IPS-20b (cell line): ENCODE data around the gene NMT1.

Experiments
- H3K27ac ChIP-seq: one replicate; pipeline ENCODE4 v1.5.1; 2013; ENCODE audit warnings: low read length
- H3K27me3 ChIP-seq: 2 replicates; pipeline ENCODE4 v1.6.1; 2013; ENCODE audit warnings: mild to moderate bottlenecking, low read length, inconsistent platforms; ENCODE audit not compliant: insufficient read depth
- H3K36me3 ChIP-seq: 2 replicates; pipeline ENCODE4 v1.6.1; 2013; ENCODE audit warnings: low read depth, mild to moderate bottlenecking, inconsistent platforms, low read length, moderate library complexity; ENCODE audit not compliant: insufficient read depth
- H3K4me1 ChIP-seq: 2 replicates; pipeline ENCODE4 v1.6.1; 2013; ENCODE audit warnings: mild to moderate bottlenecking, control low read depth, inconsistent platforms, low read length, moderate library complexity; ENCODE audit not compliant: insufficient read depth
- H3K4me3 ChIP-seq: 2 replicates; pipeline ENCODE4 v1.5.1; 2013; ENCODE audit warnings: mild to moderate bottlenecking, low read length, inconsistent platforms
- H3K9ac ChIP-seq: 2 replicates; pipeline ENCODE4 v1.6.1; 2013; ENCODE audit warnings: low read depth, mild to moderate bottlenecking, inconsistent platforms, low read length, moderate library complexity
- H3K9me3 ChIP-seq: 2 replicates; pipeline ENCODE4 v1.6.1; 2013; ENCODE audit warnings: mild to moderate bottlenecking, low read depth, low read length, inconsistent platforms; ENCODE audit not compliant: insufficient read depth

Gene NMT1

GRCh38 chr17:45102856-45103255, 41.7 kb downstream of the NMT1 start:
- H3K4me1 ChIP-seq = no peaks in the 10 kb centered on the region
- no peak overlapping the region for H3K27ac ChIP-seq
- H3K4me3 ChIP-seq = no peak overlapping the region
- H3K27me3 ChIP-seq = no peaks in the 10 kb centered on the region
- peaks cover 91% of the 10 kb centered on the region for H3K36me3 ChIP-seq
- H3K9me3 ChIP-seq = no peaks in the 10 kb centered on the region
- H3K9ac ChIP-seq = no peak overlapping the region

DNA sequence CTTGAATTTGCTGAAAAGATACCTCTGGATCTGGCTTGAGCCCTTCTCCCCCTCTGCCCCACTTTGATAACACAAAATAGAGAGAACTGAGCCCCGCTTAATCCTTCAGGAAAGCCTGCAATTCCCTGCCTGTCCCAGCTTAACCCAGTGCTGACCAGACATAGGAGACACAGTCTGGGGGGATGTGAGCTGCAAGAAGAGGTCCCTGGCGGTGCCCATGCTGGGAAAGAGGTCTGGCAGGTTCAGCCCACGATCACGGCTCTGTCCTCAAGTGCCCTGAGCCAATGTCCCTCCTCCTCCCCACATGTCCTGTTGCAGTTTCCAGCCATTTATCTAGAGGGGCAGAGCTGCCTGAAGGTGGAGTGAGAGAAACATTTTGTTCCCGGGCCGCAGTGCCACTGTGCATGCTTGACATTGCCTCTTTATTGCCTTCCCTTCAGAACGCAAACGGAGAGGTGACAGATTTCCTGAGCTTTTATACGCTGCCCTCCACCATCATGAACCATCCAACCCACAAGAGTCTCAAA, 42.2 kb downstream of the NMT1 start:
- H3K36me3 ChIP-seq = peaks cover 91% of the 10 kb centered on the region
- no peaks in the 10 kb centered on the region for H3K27me3 ChIP-seq
- H3K4me3 ChIP-seq = no peak overlapping the region
- H3K9ac ChIP-seq = no peak overlapping the region
- H3K9me3 ChIP-seq = no peaks in the 10 kb centered on the region
- no peaks in the 10 kb centered on the region for H3K4me1 ChIP-seq
- no peak overlapping the region for H3K27ac ChIP-seq

DNA sequence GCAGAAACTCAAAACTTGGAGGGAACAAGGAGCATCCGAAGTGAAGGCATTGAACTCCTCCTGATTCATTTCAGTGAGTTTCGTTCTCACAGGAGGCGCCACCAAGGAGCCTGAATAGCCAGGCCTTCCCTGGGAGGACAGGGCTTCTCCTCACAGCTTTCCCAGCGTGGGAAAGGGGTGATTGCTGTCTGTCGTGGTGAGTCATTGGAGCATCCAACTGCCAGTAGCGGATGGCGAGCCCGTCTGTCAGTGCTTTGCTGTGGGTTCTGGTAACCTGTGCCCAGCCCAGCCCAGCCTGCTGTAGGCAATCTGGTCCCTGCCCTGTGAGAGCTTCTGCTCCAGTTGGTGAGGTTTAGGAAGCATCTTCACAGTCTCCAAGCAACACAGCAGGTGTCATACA, 42.9 kb downstream of the NMT1 start:
- Histone ChIP-seq H3K9ac (no peak overlapping the region), H3K9me3 (no peaks in the 10 kb centered on the region), H3K36me3 (peaks cover 92% of the 10 kb centered on the region), H3K27ac (no peak overlapping the region), H3K4me3 (no peak overlapping the region), H3K4me1 (no peaks in the 10 kb centered on the region), H3K27me3 (no peaks in the 10 kb centered on the region)

DNA sequence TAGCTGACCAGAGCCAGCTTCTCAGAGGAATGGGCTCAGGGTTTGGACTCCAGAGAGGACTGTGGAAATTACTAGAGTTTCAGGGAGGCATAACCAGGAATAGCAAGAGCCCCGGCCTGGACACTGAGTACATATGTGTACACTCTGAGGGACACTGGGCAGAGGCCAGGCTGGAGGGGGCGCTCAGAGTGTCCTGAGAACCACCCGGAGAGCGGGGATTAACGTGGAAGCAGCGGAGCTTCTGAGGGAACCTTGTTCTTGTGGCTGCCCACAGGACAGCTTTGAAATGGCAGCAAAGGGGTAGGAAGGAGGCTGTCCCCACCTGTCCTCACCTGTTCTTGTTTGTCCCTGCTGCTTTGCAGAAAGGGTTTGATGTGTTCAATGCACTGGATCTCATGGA, 43.4 kb downstream of the NMT1 start:
- Histone ChIP-seq H3K4me3 (no peak overlapping the region), H3K27ac (no peak overlapping the region), H3K36me3 (peaks cover 90% of the 10 kb centered on the region), H3K27me3 (no peaks in the 10 kb centered on the region), H3K4me1 (no peaks in the 10 kb centered on the region), H3K9me3 (no peaks in the 10 kb centered on the region), H3K9ac (no peak overlapping the region)

GRCh38 chr17:45104907-45105624, 43.9 kb downstream of the NMT1 start:
- no peak overlapping the region for H3K27ac ChIP-seq
- no peak overlapping the region for H3K9ac ChIP-seq
- H3K4me3 ChIP-seq = no peak overlapping the region
- H3K27me3 ChIP-seq = no peaks in the 10 kb centered on the region
- H3K9me3 ChIP-seq = no peaks in the 10 kb centered on the region
- H3K4me1 ChIP-seq = no peaks in the 10 kb centered on the region
- peaks cover 84% of the 10 kb centered on the region for H3K36me3 ChIP-seq

GRCh38 chr17:45106096-45106495, 45.0 kb downstream of the NMT1 start:
- Histone ChIP-seq H3K27ac (no peak overlapping the region), H3K27me3 (no peaks in the 10 kb centered on the region), H3K4me1 (no peaks in the 10 kb centered on the region), H3K9ac (no peak overlapping the region), H3K9me3 (no peaks in the 10 kb centered on the region), H3K36me3 (peaks cover 81% of the 10 kb centered on the region), H3K4me3 (no peak overlapping the region)

GRCh38 chr17:45106582-45106981, 45.5 kb downstream of the NMT1 start:
- Histone ChIP-seq H3K4me3 (no peak overlapping the region), H3K27me3 (no peaks in the 10 kb centered on the region), H3K36me3 (peaks cover 76% of the 10 kb centered on the region), H3K9ac (no peak overlapping the region), H3K9me3 (no peaks in the 10 kb centered on the region), H3K27ac (no peak overlapping the region), H3K4me1 (no peaks in the 10 kb centered on the region)

DNA sequence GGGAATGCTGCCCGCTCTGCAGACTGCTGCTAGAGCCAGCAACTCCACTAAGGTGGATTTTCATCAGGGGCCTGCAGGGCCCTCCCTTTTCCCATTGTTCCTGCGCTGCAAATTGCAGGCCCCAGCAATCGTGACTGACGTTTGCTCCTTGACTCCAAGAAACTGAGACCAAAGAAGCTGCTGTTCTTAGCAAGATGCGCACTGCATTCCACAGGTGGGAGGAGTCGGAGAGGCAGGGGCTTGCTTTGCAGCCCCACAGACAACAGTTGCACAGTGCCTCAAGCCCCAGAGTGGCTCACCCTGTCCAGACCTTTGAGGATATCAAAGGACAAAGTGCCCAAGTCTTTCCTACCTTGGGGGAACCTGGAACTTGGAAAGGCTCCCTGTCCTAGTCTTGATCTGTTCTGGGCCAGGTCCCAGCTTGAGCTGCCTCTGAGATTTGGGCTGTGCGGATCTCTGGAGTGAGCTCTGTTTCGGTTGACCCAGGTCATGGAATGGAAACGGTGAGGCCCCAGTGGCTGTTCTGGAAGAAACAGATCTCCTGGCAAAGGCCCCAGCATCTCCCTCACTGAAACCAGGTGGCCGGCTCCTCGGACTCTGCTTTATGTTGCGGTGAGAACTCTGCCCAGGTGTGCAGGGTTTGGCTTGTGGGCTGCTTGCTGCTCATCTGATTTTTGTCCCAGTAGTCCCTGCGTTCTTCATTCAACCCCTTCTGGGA, 46.3 kb downstream of the NMT1 start:
- no peak overlapping the region for H3K9ac ChIP-seq
- H3K4me3 ChIP-seq = no peak overlapping the region
- H3K36me3 ChIP-seq = peaks cover 67% of the 10 kb centered on the region
- no peaks in the 10 kb centered on the region for H3K9me3 ChIP-seq
- H3K27ac ChIP-seq = no peak overlapping the region
- no peaks in the 10 kb centered on the region for H3K27me3 ChIP-seq
- H3K4me1 ChIP-seq = no peaks in the 10 kb centered on the region

DNA sequence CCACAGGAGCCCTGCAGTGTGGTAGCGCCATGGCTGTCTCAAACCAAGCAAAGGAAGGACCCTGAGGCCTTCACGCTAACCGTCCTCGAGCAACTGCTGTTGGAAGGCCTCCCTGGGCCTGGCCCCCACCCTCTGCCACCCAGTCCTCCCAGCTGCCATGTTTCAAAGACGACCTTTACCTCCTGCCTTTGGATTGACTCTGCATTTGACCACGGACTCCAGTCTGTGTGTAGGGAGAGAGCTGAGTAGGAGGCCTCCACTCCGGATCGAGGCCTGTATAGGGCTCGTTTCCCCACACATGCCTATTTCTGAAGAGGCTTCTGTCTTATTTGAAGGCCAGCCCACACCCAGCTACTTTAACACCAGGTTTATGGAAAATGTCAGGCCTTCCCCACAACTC, 46.9 kb downstream of the NMT1 start:
- no peaks in the 10 kb centered on the region for H3K4me1 ChIP-seq
- no peak overlapping the region for H3K27ac ChIP-seq
- no peak overlapping the region for H3K4me3 ChIP-seq
- H3K27me3 ChIP-seq = no peaks in the 10 kb centered on the region
- peaks cover 61% of the 10 kb centered on the region for H3K36me3 ChIP-seq
- no peaks in the 10 kb centered on the region for H3K9me3 ChIP-seq
- no peak overlapping the region for H3K9ac ChIP-seq

DNA sequence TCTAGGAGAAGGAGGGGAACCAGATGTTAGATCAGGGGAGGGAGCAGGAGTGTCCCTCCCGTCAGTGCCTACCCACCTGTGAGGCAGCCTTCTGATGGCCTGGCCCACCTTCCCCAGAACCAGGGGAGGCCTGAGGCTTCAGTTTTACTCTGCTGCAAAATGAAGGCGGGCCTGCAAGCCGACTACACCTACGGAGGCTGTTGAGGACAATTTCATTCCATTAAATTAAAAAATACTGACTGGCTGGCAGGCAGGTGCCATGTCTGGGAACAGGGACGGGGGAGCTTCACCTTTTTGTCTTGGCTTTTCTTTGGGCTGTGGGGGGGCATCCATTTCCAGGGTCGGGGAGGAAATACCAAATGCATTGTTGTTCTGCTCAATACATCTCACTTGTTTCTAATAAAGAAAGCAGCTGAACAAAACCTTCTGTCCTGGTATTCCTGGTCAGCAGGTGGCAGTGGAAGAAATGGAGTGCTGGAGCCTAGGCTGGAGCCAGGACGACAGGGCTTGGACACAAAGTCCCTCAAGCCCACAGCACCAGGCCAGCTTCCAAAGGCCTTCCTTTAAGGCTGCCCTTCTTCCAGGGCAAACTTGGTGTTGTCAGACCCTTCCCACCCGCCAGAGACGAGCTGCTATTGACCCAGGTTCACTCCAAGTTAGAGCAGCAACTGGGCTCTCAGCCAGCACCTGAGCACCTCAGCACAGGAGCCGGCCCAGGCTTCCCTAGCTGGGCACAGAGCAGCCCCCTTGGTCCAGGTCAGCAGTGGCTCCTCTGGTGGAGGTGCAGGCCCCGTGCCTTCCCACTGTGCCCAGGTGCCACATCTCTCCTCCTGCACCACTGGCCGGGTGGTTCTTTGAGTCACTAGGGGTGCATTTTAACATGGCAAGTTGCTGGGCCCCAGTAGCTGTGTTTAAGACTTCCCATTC, 47.7 kb downstream of the NMT1 start:
- H3K4me3 ChIP-seq = no peak overlapping the region
- no peaks in the 10 kb centered on the region for H3K27me3 ChIP-seq
- H3K9ac ChIP-seq = no peak overlapping the region
- peaks cover 53% of the 10 kb centered on the region for H3K36me3 ChIP-seq
- no peaks in the 10 kb centered on the region for H3K4me1 ChIP-seq
- H3K9me3 ChIP-seq = no peaks in the 10 kb centered on the region
- no peak overlapping the region for H3K27ac ChIP-seq
